HG03571 (cell line): ENCODE measurements around the gene CNIH2.

ENCODE experiments used
- ATAC-seq: cut with Tn5 transposase; IDR thresholded peaks from one replicate; pipeline ENCODE4 v1.9.1; 2021; ENCODE audit not compliant: unreplicated experiment

The CNIH2 gene

GRCh38 chr11:66259225-66259624, 18.8 kb upstream of the CNIH2 start:
- no peak for ATAC-seq

- no peak for ATAC-seq
These were observed 18.0 kb upstream of the CNIH2 start for GRCh38 chr11:66259956-66260355.

GRCh38 chr11:66261578-66261977, 16.4 kb upstream of the CNIH2 start:
- no peak for ATAC-seq

GRCh38 chr11:66262191-66262590, 15.8 kb upstream of the CNIH2 start:
- ATAC-seq: no peak

- no peak for ATAC-seq
These were observed 15.3 kb upstream of the CNIH2 start for GRCh38 chr11:66262696-66263095.

GRCh38 chr11:66263231-66263630, 14.7 kb upstream of the CNIH2 start:
- ATAC-seq: no peak

- no peak for ATAC-seq
These were observed 14.2 kb upstream of the CNIH2 start for GRCh38 chr11:66263785-66264184.

GRCh38 chr11:66264383-66264782, 13.6 kb upstream of the CNIH2 start:
- no peak for ATAC-seq

GRCh38 chr11:66264914-66265313, 13.1 kb upstream of the CNIH2 start:
- no peak for ATAC-seq

GRCh38 chr11:66265531-66266377, 12.2 kb upstream of the CNIH2 start:
- no peak for ATAC-seq

- ATAC-seq: no peak
These were observed 11.5 kb upstream of the CNIH2 start for GRCh38 chr11:66266378-66267038.

- ATAC-seq: no peak
These were observed 11.0 kb upstream of the CNIH2 start for GRCh38 chr11:66267039-66267378.

GRCh38 chr11:66267379-66268243, 10.4 kb upstream of the CNIH2 start:
- ATAC-seq: peak; percentile 35

GRCh38 chr11:66268244-66268951, 9.6 kb upstream of the CNIH2 start, which contains the start of gene RAB1B:
Gene RAB1B (plus strand): TSS chr11:66268639. CDS start chr11:66268680, 41 bp downstream.
- ATAC-seq: peak; percentile 72

- no peak for ATAC-seq
These were observed 8.7 kb upstream of the CNIH2 start for GRCh38 chr11:66268952-66269905.

- no peak for ATAC-seq
These were observed 6.2 kb upstream of the CNIH2 start for GRCh38 chr11:66271816-66272215.

- ATAC-seq: no peak
These were observed 5.4 kb upstream of the CNIH2 start for GRCh38 chr11:66272596-66272995.

- ATAC-seq: no peak
These were observed 3.8 kb upstream of the CNIH2 start for GRCh38 chr11:66274219-66274618.

- ATAC-seq: no peak
These were observed 2.6 kb upstream of the CNIH2 start for GRCh38 chr11:66275396-66275795.
